GM18858 (cell line): ENCODE data around the gene ITFG1.
"Not testable (repeated sequence)": the region's sequence is repeated elsewhere in the genome, so short reads cannot be mapped to it uniquely, and the experiment has no call there.

Experiments
- ATAC-seq: cut with Tn5 transposase; IDR thresholded peaks from one replicate; pipeline ENCODE4 v1.9.1; 2021; ENCODE audit not compliant: unreplicated experiment

Gene ITFG1

GRCh38 chr16:47342055-47342454 lies 118.8 kb downstream of the ITFG1 start:
- ATAC-seq: no peak

GRCh38 chr16:47330562-47330961 lies 130.3 kb downstream of the ITFG1 start:
- not testable (repeated sequence) for ATAC-seq

GRCh38 chr16:47324309-47324708 lies 136.6 kb downstream of the ITFG1 start:
- not testable (repeated sequence) for ATAC-seq

- no peak for ATAC-seq
These were observed 137.6 kb downstream of the ITFG1 start for GRCh38 chr16:47323241-47323640.

- no peak for ATAC-seq
These were observed 140.1 kb downstream of the ITFG1 start for GRCh38 chr16:47320546-47321310.

- no peak for ATAC-seq
These were observed 143.2 kb downstream of the ITFG1 start for GRCh38 chr16:47317465-47318240.

- ATAC-seq: no peak
These were observed 144.3 kb downstream of the ITFG1 start for GRCh38 chr16:47316442-47317015.

- no peak for ATAC-seq
These were observed 148.9 kb downstream of the ITFG1 start for GRCh38 chr16:47311738-47312505.

- peak; percentile 72 for ATAC-seq
These were observed 150.1 kb downstream of the ITFG1 start for GRCh38 chr16:47310792-47311211.

- ATAC-seq: no peak
These were observed 151.1 kb downstream of the ITFG1 start for GRCh38 chr16:47309581-47310312.

GRCh38 chr16:47308601-47309000 lies 152.3 kb downstream of the ITFG1 start:
- ATAC-seq: no peak

GRCh38 chr16:47304563-47304962 lies 156.3 kb downstream of the ITFG1 start:
- no peak for ATAC-seq

GRCh38 chr16:47299587-47299986 lies 161.3 kb downstream of the ITFG1 start:
- no peak for ATAC-seq

- ATAC-seq: no peak
These were observed 175.9 kb downstream of the ITFG1 start for GRCh38 chr16:47284999-47285398.

GRCh38 chr16:47278306-47278970 lies 182.4 kb downstream of the ITFG1 start:
- no peak for ATAC-seq

- no peak for ATAC-seq
These were observed 184.3 kb downstream of the ITFG1 start for GRCh38 chr16:47276522-47276921.

GRCh38 chr16:47262938-47263337 lies 197.9 kb downstream of the ITFG1 start:
- ATAC-seq: no peak

GRCh38 chr16:47260503-47260902 lies 200.4 kb downstream of the ITFG1 start:
- no peak for ATAC-seq

- no peak for ATAC-seq
These were observed 201.9 kb downstream of the ITFG1 start for GRCh38 chr16:47258874-47259461.

GRCh38 chr16:47254756-47255155 lies 206.1 kb downstream of the ITFG1 start:
- no peak for ATAC-seq
